Measurements from ENCODE around the gene TARS1.

DNA sequence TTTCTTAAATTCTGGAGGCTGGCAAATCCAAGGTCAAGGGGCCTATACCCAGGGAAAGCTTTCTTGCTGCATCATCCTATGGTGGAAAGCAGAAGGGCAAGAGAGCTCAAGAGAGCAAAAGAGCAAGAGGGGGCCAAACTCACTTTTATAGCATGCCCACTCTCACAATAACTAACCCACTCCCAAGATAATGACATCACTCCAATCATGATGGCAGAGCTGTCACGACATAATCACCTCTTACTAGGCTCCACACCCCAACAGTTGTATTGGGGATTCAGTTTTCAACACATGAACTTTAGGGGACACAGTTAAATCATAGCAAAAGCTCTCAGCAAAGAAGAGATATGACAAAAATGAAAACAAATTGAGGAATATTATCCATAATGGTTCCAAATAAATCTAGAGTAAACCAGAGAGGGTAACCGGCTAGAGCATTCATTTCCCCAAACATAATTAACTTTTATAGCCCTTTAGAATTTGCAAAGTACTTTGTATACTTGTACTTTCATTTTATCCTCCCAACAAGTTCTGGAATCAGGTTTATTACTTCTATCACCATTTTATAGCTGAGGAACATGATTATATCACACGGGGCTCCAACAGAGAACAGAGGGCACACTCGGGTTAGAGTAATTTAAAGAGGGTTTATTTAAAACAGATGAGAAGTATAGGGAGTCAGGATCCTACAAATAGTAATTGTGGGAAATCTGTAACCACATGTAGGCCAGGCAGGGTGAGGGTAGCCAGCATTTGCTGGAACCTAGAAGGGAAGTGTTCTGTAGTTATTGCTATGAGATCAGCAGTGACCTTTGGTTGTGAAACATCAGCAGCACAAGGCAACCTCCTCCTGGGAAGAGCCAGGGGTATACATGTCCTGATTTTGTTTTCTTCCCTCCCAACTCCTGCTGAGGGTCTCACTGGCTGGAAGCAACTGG, 7.2 kb upstream of the TARS1 start:
- TF ChIP-seq, protein P1, sequence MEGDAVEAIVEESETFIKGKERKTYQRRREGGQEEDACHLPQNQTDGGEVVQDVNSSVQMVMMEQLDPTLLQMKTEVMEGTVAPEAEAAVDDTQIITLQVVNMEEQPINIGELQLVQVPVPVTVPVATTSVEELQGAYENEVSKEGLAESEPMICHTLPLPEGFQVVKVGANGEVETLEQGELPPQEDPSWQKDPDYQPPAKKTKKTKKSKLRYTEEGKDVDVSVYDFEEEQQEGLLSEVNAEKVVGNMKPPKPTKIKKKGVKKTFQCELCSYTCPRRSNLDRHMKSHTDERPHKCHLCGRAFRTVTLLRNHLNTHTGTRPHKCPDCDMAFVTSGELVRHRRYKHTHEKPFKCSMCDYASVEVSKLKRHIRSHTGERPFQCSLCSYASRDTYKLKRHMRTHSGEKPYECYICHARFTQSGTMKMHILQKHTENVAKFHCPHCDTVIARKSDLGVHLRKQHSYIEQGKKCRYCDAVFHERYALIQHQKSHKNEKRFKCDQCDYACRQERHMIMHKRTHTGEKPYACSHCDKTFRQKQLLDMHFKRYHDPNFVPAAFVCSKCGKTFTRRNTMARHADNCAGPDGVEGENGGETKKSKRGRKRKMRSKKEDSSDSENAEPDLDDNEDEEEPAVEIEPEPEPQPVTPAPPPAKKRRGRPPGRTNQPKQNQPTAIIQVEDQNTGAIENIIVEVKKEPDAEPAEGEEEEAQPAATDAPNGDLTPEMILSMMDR (conservative IDR thresholded peaks at IDR 0.05), result no peak
- TF ChIP-seq EZH2 (IDR thresholded peaks at IDR 0.05; ENCODE audit: low read depth), result no peak

Data from PC-9 (cell line).